Tibial artery (tissue), 4 donors: Measurements from ENCODE around the gene RASAL3.
A peak's percentile ranks its signal among the peaks of the same experiment; 100 is the strongest.
"Not testable (repeated sequence)": the region's sequence is repeated elsewhere in the genome, so short reads cannot be mapped to it uniquely, and the experiment has no call there.

Experiments used
- DNase-seq, 2 donors: peaks; one replicate each; pipeline ENCODE4 v3.0.0-alpha.2; 2019
- H3K27ac ChIP-seq, 2 donors: fragments of 200-600 bp; sonication (generic) in 1 of 2; 1 replicate in 1 of 2; 2 replicates in 1 of 2; pipeline ENCODE4 v1.5.1; 2018 to 2019; ENCODE audit warnings: mild to moderate bottlenecking in 1 of 2
- H3K27me3 ChIP-seq, 2 donors: fragments of 200-600 bp; sonication (generic) in 1 of 2; one replicate each; pipeline versions ENCODE4 v1.5.1 to v1.6.0; 2016 to 2019
- H3K36me3 ChIP-seq, 3 donors: fragments of 200-600 bp; sonication (generic) in 2 of 3; one replicate each; pipeline ENCODE4 v1.5.1; 2016 to 2019; ENCODE audit warnings: mild to moderate bottlenecking in 2 of 3
- H3K4me1 ChIP-seq, 4 donors: fragments of 200-600 bp; sonication (generic) in 2 of 4; 1 replicate in 3 of 4; 2 replicates in 1 of 4; pipeline ENCODE4 v1.5.1; 2016 to 2019
- H3K4me3 ChIP-seq, 2 donors: fragments of 200-600 bp; sonication (generic) in 1 of 2; 1 replicate in 1 of 2; 2 replicates in 1 of 2; pipeline ENCODE4 v1.5.1; 2018 to 2019; ENCODE audit warnings: mild to moderate bottlenecking in 2 of 2
- H3K9me3 ChIP-seq, 3 donors: fragments of 200-600 bp; sonication (generic) in 1 of 3; one replicate each; pipeline ENCODE4 v1.5.1; 2016 to 2019
- intact Hi-C: fragments of 100-400 bp; cut with DNase I; formaldehyde crosslinking; loops from one replicate; pipeline ENCODE4 v1.15.0; 2023; ENCODE audit warnings: low total_unique reads
- TF ChIP-seq, protein P1 (sequence below), 2 experiments: fragments of 200-600 bp in 1 of 2; fragments of 450-650 bp in 1 of 2; IDR thresholded peaks; one replicate each; pipeline ENCODE4 v1.5.1; 2017 to 2019; ENCODE audit warnings: antibody characterized with exemption in 2 of 2, mild to moderate bottlenecking in 1 of 2, moderate library complexity in 1 of 2

The RASAL3 gene

DNA sequence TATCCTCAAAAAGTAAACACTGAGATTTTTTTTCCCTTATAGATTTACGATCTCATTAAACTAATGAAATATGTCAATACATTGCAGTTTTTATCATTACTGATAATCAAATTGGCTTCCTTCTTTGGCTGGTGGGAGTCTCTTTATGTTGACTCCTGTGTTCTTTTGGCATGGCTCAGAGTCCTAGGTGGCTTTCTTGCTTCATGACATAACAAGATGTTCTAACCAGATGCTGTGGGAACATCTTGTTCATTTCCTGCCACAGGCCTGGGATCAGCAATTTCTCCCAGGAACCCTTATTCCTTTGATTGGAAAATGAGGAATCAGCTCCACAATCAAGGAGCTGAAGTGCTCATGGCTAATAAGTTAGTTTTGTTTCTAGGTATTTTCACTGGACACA lies 30.8 kb upstream of the RASAL3 start:
- Histone ChIP-seq H3K4me1 (no peaks in the 10 kb centered on the region), H3K9me3 (no peaks in the 10 kb centered on the region), H3K27me3 (peaks cover 0 to 7% of the 10 kb centered on the region in 2 donors), H3K27ac (no peak overlapping the region), H3K36me3 (no peaks in the 10 kb centered on the region), H3K4me3 (no peak overlapping the region)
- TF ChIP-seq, protein P1, sequence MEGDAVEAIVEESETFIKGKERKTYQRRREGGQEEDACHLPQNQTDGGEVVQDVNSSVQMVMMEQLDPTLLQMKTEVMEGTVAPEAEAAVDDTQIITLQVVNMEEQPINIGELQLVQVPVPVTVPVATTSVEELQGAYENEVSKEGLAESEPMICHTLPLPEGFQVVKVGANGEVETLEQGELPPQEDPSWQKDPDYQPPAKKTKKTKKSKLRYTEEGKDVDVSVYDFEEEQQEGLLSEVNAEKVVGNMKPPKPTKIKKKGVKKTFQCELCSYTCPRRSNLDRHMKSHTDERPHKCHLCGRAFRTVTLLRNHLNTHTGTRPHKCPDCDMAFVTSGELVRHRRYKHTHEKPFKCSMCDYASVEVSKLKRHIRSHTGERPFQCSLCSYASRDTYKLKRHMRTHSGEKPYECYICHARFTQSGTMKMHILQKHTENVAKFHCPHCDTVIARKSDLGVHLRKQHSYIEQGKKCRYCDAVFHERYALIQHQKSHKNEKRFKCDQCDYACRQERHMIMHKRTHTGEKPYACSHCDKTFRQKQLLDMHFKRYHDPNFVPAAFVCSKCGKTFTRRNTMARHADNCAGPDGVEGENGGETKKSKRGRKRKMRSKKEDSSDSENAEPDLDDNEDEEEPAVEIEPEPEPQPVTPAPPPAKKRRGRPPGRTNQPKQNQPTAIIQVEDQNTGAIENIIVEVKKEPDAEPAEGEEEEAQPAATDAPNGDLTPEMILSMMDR (IDR thresholded peaks at IDR 0.05) = no peak
- no peak for DNase-seq
- intact Hi-C loops = no loop called here

DNA sequence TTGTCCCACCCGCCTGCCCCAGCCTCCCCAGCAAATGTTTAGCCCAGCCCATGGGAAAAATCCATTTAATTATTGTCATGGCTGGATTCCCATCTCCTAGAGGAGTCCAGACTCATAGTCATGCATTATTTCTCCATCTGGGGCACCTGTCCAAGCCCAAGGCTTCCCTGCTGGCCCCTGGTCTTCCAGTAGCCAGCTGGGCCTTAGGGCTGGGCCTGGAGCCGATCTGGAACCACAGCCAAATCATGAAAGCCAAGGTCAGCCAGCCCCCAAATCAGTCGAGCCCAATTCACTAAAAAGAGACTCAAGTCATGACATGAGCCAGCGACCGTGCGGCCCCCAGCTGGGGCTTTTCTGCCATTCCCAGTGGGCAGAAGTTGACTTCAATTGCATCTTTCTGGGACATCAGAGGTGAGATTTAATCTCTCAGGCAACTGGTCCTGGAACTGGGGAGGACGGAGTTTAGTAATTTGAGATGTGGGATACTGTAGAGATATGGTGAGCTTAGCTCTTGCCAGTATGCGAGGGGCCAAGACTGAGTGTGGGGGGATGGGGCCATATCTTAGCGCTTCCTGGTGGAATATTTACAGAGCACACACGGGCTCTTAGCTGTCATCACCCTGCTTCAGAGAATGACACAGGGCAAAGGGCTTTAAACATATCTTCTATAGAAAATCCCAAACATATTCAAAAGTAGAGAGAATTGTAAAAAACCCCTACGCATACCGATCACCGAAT lies 24.3 kb upstream of the RASAL3 start:
- TF ChIP-seq, protein P1 (IDR thresholded peaks at IDR 0.05) = no peak
- Histone ChIP-seq H3K27me3 (no peaks in the 10 kb centered on the region), H3K4me1 (no peaks in the 10 kb centered on the region), H3K36me3 (no peaks in the 10 kb centered on the region), H3K4me3 (no peak overlapping the region), H3K9me3 (no peaks in the 10 kb centered on the region), H3K27ac (no peak overlapping the region)
- intact Hi-C loops = no loop called here
- DNase-seq = no peak

DNA sequence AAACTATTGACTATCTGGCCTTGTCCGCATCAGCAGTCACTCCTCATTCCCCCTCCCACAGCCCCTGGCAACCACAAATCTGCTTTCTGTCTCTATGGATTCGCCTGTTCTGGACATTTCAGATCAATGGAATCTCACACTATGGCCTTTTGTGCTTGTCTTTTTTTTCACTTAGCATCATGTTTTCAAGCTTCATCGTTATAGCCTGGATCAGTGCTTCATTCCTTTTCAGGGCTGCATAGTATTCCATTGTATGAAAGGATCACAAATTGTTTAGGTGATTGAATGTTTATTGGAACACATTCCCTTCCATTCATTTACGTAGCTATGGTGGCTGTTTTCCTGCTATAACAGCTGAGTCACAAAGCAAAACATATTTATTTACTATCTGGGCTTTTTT lies 22.7 kb upstream of the RASAL3 start:
- H3K27me3 ChIP-seq = no peaks in the 10 kb centered on the region
- H3K36me3 ChIP-seq = no peaks in the 10 kb centered on the region
- no peak for DNase-seq
- intact Hi-C loops = no loop called here
- H3K27ac ChIP-seq = no peak overlapping the region
- TF ChIP-seq, protein P1 (IDR thresholded peaks at IDR 0.05) = no peak
- H3K4me1 ChIP-seq = no peaks in the 10 kb centered on the region
- H3K4me3 ChIP-seq = no peak overlapping the region
- H3K9me3 ChIP-seq = no peaks in the 10 kb centered on the region

GRCh38 chr19:15485768-15486167 lies 21.4 kb upstream of the RASAL3 start:
- H3K4me1 ChIP-seq, H3K36me3 ChIP-seq, H3K4me3 ChIP-seq, intact Hi-C loops, H3K9me3 ChIP-seq, DNase-seq, H3K27me3 ChIP-seq, H3K27ac ChIP-seq: not testable (repeated sequence)

- DNase-seq, H3K36me3 ChIP-seq, H3K27me3 ChIP-seq, H3K9me3 ChIP-seq, H3K4me3 ChIP-seq, H3K27ac ChIP-seq, H3K4me1 ChIP-seq, intact Hi-C loops: not testable (repeated sequence)
These were observed 16.7 kb upstream of the RASAL3 start for GRCh38 chr19:15480996-15481395.

- intact Hi-C loops = no loop called here
- Histone ChIP-seq H3K4me1 (peaks cover 0 to 10% (median 2%) of the 10 kb centered on the region in 4 donors), H3K27me3 (no peaks in the 10 kb centered on the region), H3K4me3 (no peak within 1 kb of the TSS), H3K36me3 (no peaks in the 10 kb centered on the region), H3K27ac (no peak within 1 kb of the TSS), H3K9me3 (no peaks in the 10 kb centered on the region)
- TF ChIP-seq, protein P1 (IDR thresholded peaks at IDR 0.05) = peak in 1 of 2 experiments; percentile 17
- DNase-seq = no peak
These were observed 15.3 kb upstream of the RASAL3 start, which contains the start of gene PGLYRP2 for GRCh38 chr19:15479391-15480345. PGLYRP2 (minus strand) TSS chr19:15479501; CDS start chr19:15479371, 130 bp downstream.
